ENCODE results near the gene TMCC2.

TMCC2 gene

GRCh38 chr1:205239078-205239477 is 11.3 kb downstream of the TMCC2 start:
- DNase-seq (ENCODE audit: low read depth in 1 of 2, low spot score in 1 of 2) = no peak

- DNase-seq (ENCODE audit: low read depth in 1 of 2, low spot score in 1 of 2) = no peak
Observed at GRCh38 chr1:205240118-205240517, 12.4 kb downstream of the TMCC2 start.

GRCh38 chr1:205240569-205240968 is 12.8 kb downstream of the TMCC2 start:
- no peak for DNase-seq (ENCODE audit: low read depth in 1 of 2, low spot score in 1 of 2)

GRCh38 chr1:205241366-205242030 is 13.8 kb downstream of the TMCC2 start:
- no peak for DNase-seq (ENCODE audit: low read depth in 1 of 2, low spot score in 1 of 2)

GRCh38 chr1:205243350-205244191 is 15.8 kb downstream of the TMCC2 start:
- no peak for DNase-seq (ENCODE audit: low read depth in 1 of 2, low spot score in 1 of 2)

GRCh38 chr1:205244384-205244783 is 16.6 kb downstream of the TMCC2 start:
- DNase-seq (ENCODE audit: low read depth in 1 of 2, low spot score in 1 of 2) = no peak

- no peak for DNase-seq (ENCODE audit: low read depth in 1 of 2, low spot score in 1 of 2)
Observed at GRCh38 chr1:205245096-205245495, 17.4 kb downstream of the TMCC2 start.

GRCh38 chr1:205246351-205247119 is 18.8 kb downstream of the TMCC2 start:
- no peak for DNase-seq (ENCODE audit: low read depth in 1 of 2, low spot score in 1 of 2)

GRCh38 chr1:205247130-205247921 is 19.6 kb downstream of the TMCC2 start:
- no peak for DNase-seq (ENCODE audit: low read depth in 1 of 2, low spot score in 1 of 2)

GRCh38 chr1:205248793-205249601 is 21.3 kb downstream of the TMCC2 start:
- DNase-seq (ENCODE audit: low read depth in 1 of 2, low spot score in 1 of 2) = no peak

GRCh38 chr1:205249651-205250050 is 21.9 kb downstream of the TMCC2 start:
- DNase-seq (ENCODE audit: low read depth in 1 of 2, low spot score in 1 of 2) = no peak

GRCh38 chr1:205250699-205251098 is 23.0 kb downstream of the TMCC2 start:
- DNase-seq (ENCODE audit: low read depth in 1 of 2, low spot score in 1 of 2) = no peak

- no peak for DNase-seq (ENCODE audit: low read depth in 1 of 2, low spot score in 1 of 2)
Observed at GRCh38 chr1:205251576-205251975, 23.8 kb downstream of the TMCC2 start.

GRCh38 chr1:205255941-205256780 is 28.4 kb downstream of the TMCC2 start:
- peak; percentile 80 to 87 for DNase-seq (ENCODE audit: low read depth in 1 of 2, low spot score in 1 of 2)

- DNase-seq (ENCODE audit: low read depth in 1 of 2, low spot score in 1 of 2) = no peak
Observed at GRCh38 chr1:205256951-205257625, 29.3 kb downstream of the TMCC2 start.

- no peak for DNase-seq (ENCODE audit: low read depth in 1 of 2, low spot score in 1 of 2)
Observed at GRCh38 chr1:205257735-205258134, 30.0 kb downstream of the TMCC2 start.

- no peak for DNase-seq (ENCODE audit: low read depth in 1 of 2, low spot score in 1 of 2)
Observed at GRCh38 chr1:205258261-205258691, 30.5 kb downstream of the TMCC2 start.

GRCh38 chr1:205258719-205259118 is 31.0 kb downstream of the TMCC2 start:
- no peak for DNase-seq (ENCODE audit: low read depth in 1 of 2, low spot score in 1 of 2)

All from activated CD4-positive, alpha-beta T cell treated with anti-CD3 and anti-CD28 coated beads, Interleukin-2, amount 50 U/mL, for 24 hours (primary cell).